Endothelial cell of umbilical vein (primary cell): ENCODE results near the gene MEAK7. TPM values are rescaled to one million over a fixed set of nuclear protein-coding genes. Genes with fewer than 3 reads are reported as not detected.

Experiments
- BruUV-seq: library from RNA; stranded (reverse); fragments of 400-500 nt; replicated peaks from 2 replicates; lab custom pipeline; 2021; lab: Mats Ljungman, UMichigan
- CTCF ChIA-PET: fragments of 300-600, 350-600 bp; sonication (Branson Sonifier 250); formaldehyde crosslinking; loops from one replicate; lab custom pipeline; 2021; ENCODE audit warnings: antibody characterized with exemption, inconsistent platforms; lab: Charles Lee
- POLR2A ChIA-PET: fragments of 300-600, 350-600 bp; sonication (Branson Sonifier 250); formaldehyde crosslinking; loops from one replicate; lab custom pipeline; 2021; ENCODE audit warnings: antibody characterized with exemption, inconsistent platforms; lab: Charles Lee
- DNase-seq: peaks from one replicate; pipeline ENCODE4 v3.0.0-alpha.2; 2011; ENCODE audit warnings: low read depth, low spot score
- FAIRE-seq: peaks from 2 replicates; lab custom pipeline; 2011; peaks lifted over from hg19 to GRCh38; lab: Jason Lieb, UNC
- H2AFZ ChIP-seq: 2 replicates; pipeline ENCODE4 v1.6.0; 2012; ENCODE audit warnings: low read depth, low read length, control low read depth, inconsistent platforms
- H3K27ac ChIP-seq: 2 replicates; pipeline ENCODE4 v1.5.1; 2011; ENCODE audit warnings: low read depth, mild to moderate bottlenecking, control low read depth, low read length, moderate library complexity; ENCODE audit not compliant: insufficient read depth
- H3K27me3 ChIP-seq, 2 experiments: 2 replicates each; pipeline versions ENCODE4 v1.6.0 to v1.6.1; 2011; ENCODE audit warnings: low read length in 2 of 2, mixed read lengths in 1 of 2; ENCODE audit not compliant: control insufficient read depth in 2 of 2, insufficient read depth in 2 of 2
- H3K36me3 ChIP-seq, 2 experiments: 2 replicates in 1 of 2; 3 replicates in 1 of 2; pipeline ENCODE4 v1.5.1; 2011; ENCODE audit warnings: low read length in 2 of 2, mild to moderate bottlenecking in 1 of 2, moderate library complexity in 1 of 2; ENCODE audit not compliant: control insufficient read depth in 2 of 2, insufficient read depth in 2 of 2; ENCODE audit errors: extremely low read depth in 1 of 2
- H3K4me1 ChIP-seq: 3 replicates; pipeline ENCODE4 v1.5.1; 2011; ENCODE audit warnings: mild to moderate bottlenecking, low read length; ENCODE audit not compliant: control insufficient read depth, insufficient read depth; ENCODE audit errors: extremely low read depth
- H3K4me2 ChIP-seq: 2 replicates; pipeline ENCODE4 v1.6.1; 2011; ENCODE audit warnings: low read length, control low read depth, mixed read lengths; ENCODE audit not compliant: insufficient read depth
- H3K4me3 ChIP-seq, 3 experiments: fragments of 200-600 bp in 1 of 3; sonication (generic), shearing (Covaris generic) in 1 of 3; replicated peaks in 1 of 3; 2 replicates each; pipeline ENCODE4 v1.5.1; 2011 to 2016; ENCODE audit warnings: control low read depth in 3 of 3, low read length in 3 of 3, mild to moderate bottlenecking in 2 of 3, inconsistent platforms in 1 of 3, low read depth in 1 of 3, moderate library complexity in 1 of 3; ENCODE audit not compliant: insufficient read depth in 1 of 3
- H3K79me2 ChIP-seq: 2 replicates; pipeline ENCODE4 v1.6.0; 2012; ENCODE audit warnings: low read length, inconsistent platforms; ENCODE audit not compliant: control insufficient read depth, insufficient read depth
- H3K9ac ChIP-seq: replicated peaks from 2 replicates; pipeline ENCODE3; 2011; ENCODE audit warnings: low read length, control low read depth; ENCODE audit not compliant: insufficient read depth; ENCODE audit errors: extremely low read depth
- H3K9me1 ChIP-seq: replicated peaks from 3 replicates; pipeline ENCODE4 v1.6.0; 2011; ENCODE audit warnings: mild to moderate bottlenecking, low read length; ENCODE audit not compliant: control insufficient read depth, insufficient read depth; ENCODE audit errors: extremely low read depth
- H3K9me3 ChIP-seq: replicated peaks from 2 replicates; pipeline ENCODE4 v1.5.1; 2012; ENCODE audit warnings: low read length, inconsistent platforms; ENCODE audit not compliant: control insufficient read depth, insufficient read depth
- H4K20me1 ChIP-seq: replicated peaks from 2 replicates; pipeline ENCODE3; 2011; ENCODE audit warnings: mild to moderate bottlenecking, low read length; ENCODE audit not compliant: control insufficient read depth, insufficient read depth; ENCODE audit errors: extremely low read depth
- CTCF ChIP-seq, 2 donors: IDR thresholded peaks; 1 replicate in 1 of 2; 2 replicates in 1 of 2; pipeline ENCODE4 v1.5.1; 2011; ENCODE audit warnings: low read length in 2 of 2, mild to moderate bottlenecking in 2 of 2, moderate library complexity in 2 of 2, control low read depth in 1 of 2, inconsistent platforms in 1 of 2, low read depth in 1 of 2; ENCODE audit not compliant: insufficient read depth in 1 of 2; ENCODE audit errors: extremely low read depth in 1 of 2
- EZH2 ChIP-seq: IDR thresholded peaks from 2 replicates; pipeline ENCODE4 v1.6.1; 2012; ENCODE audit warnings: borderline replicate concordance, low read depth, mild to moderate bottlenecking, moderate library complexity, low read length, inconsistent platforms; ENCODE audit not compliant: severe bottlenecking
- FOS ChIP-seq: IDR thresholded peaks from 2 replicates; pipeline ENCODE4 v1.6.1; 2011; ENCODE audit warnings: mild to moderate bottlenecking, low read length, moderate library complexity, borderline replicate concordance; ENCODE audit not compliant: insufficient read depth
- GATA2 ChIP-seq: IDR thresholded peaks from 2 replicates; pipeline ENCODE4 v1.7.0; 2011; ENCODE audit warnings: low read depth, mild to moderate bottlenecking, moderate library complexity, mixed read lengths, low read length; ENCODE audit not compliant: insufficient read length, insufficient read depth
- JUN ChIP-seq: IDR thresholded peaks from 2 replicates; pipeline ENCODE4 v1.6.1; 2011; ENCODE audit warnings: borderline replicate concordance, low read depth; ENCODE audit not compliant: insufficient read length, insufficient read depth
- MAX ChIP-seq: IDR thresholded peaks from 2 replicates; pipeline ENCODE4 v1.6.1; 2011; ENCODE audit not compliant: insufficient read depth, insufficient read length
- MYC ChIP-seq: IDR thresholded peaks from one replicate; pipeline ENCODE4 v1.6.1; 2011; ENCODE audit warnings: mild to moderate bottlenecking, low read depth, low read length
- POLR2A ChIP-seq: IDR thresholded peaks from 2 replicates; pipeline ENCODE4 v1.6.1; 2012; ENCODE audit warnings: low read depth, mild to moderate bottlenecking, control low read depth, low read length
- POLR2AphosphoS5 ChIP-seq: IDR thresholded peaks from 2 replicates; pipeline ENCODE4 v1.6.1; 2012; ENCODE audit warnings: low read depth, mild to moderate bottlenecking, control low read depth, low read length, moderate library complexity; ENCODE audit not compliant: insufficient read depth
- dilution Hi-C: fragments of 300-500 bp; cut with MboI; formaldehyde crosslinking; loops from one replicate; pipeline ENCODE4 v1.15.0; 2019; ENCODE audit warnings: low sequenced_read_pairs; ENCODE audit not compliant: extremely low pct_ligation_motif_present
- intact Hi-C: fragments of 100-400 bp; cut with micrococcal nuclease; formaldehyde crosslinking; loops from one replicate; pipeline ENCODE4 v1.10.0; 2022
- polyA plus RNA-seq, 4 experiments: library from polyadenylated mRNA; depleted of rRNA in 3 of 4; stranded (reverse) in 3 of 4; unstranded in 1 of 4; fragments of >200 nt; gene quantifications; 2 replicates each; pipeline versions ENCODE4 v1.2.1 to v1.2.3, GENCODE V29; 2011 to 2012; ENCODE audit warnings: missing spikeins in 1 of 4
- total RNA-seq: library from RNA; stranded (reverse); gene quantifications from 2 replicates; pipeline ENCODE4 v1.2.3, GENCODE V29; 2021

MEAK7 gene
- total and polyA plus RNA-seq, 2 donors (not counting 3 experiments of a cell fraction or from before 2014, with no cell fraction given) = 16.2 to 22.7 TPM

- dilution Hi-C loops (no loop called here), intact Hi-C loops (no loop called here)
- H3K27me3 ChIP-seq = no peaks in the 10 kb centered on the region
- no peak overlapping the region for H3K27ac ChIP-seq
- TF ChIP-seq MYC = no peak
- no peak for TF ChIP-seq POLR2AphosphoS5
- no peak for TF ChIP-seq GATA2
- TF ChIP-seq MAX = no peak
- TF ChIP-seq CTCF (IDR thresholded peaks at IDR 0.05; ENCODE audit: extremely low read depth in 1 of 2, insufficient read depth in 1 of 2, low read depth in 1 of 2, low read length in 2 of 2) = no peak
- no peak for TF ChIP-seq POLR2A
- no peak for TF ChIP-seq FOS
- no peak for TF ChIP-seq JUN
- no peak for TF ChIP-seq EZH2
- H3K9me3 ChIP-seq = no peaks in the 10 kb centered on the region
- H4K20me1 ChIP-seq = no peaks in the 10 kb centered on the region
- POLR2A ChIA-PET = no interaction called here
- H3K9me1 ChIP-seq = no peaks in the 10 kb centered on the region
- H3K4me1 ChIP-seq = no peaks in the 10 kb centered on the region
- no peak for DNase-seq
- no peak overlapping the region for H3K9ac ChIP-seq
- H3K4me3 ChIP-seq = no peak overlapping the region
- H3K79me2 ChIP-seq = no peaks in the 10 kb centered on the region
- peaks cover 8 to 13% of the 10 kb centered on the region in 2 experiments for H3K36me3 ChIP-seq
- FAIRE-seq = no peak
- no peak overlapping the region for H3K4me2 ChIP-seq
- no peak overlapping the region for H2AFZ ChIP-seq
- CTCF ChIA-PET = interaction anchor here (1.1 to 1.5 kb wide), 5 partner anchors 9 to 221 kb away, joined by 3 to 9 read pairs (median 5); no protein-coding TSS in a partner anchor
- no TSS peak for BruUV-seq
These were observed 6.8 kb downstream of the MEAK7 start for GRCh38 chr16:84497418-84498222.
